Nephron progenitor cell (in vitro differentiated cells): ENCODE measurements around the gene PIAS4.
A peak's percentile ranks its signal among the peaks of the same experiment; 100 is the strongest.

Experiments
- DNase-seq: peaks from one replicate; pipeline ENCODE4 v3.0.0; 2021
- H3K27ac Mint-ChIP-seq: 2 replicates; pipeline ENCODE4 v1.8.0; 2021; ENCODE audit warnings: mild to moderate bottlenecking, moderate library complexity, mixed read lengths
- H3K27me3 Mint-ChIP-seq: 2 replicates; pipeline ENCODE4 v1.8.0; 2021; ENCODE audit warnings: mild to moderate bottlenecking, low read depth, mixed read lengths; ENCODE audit not compliant: poor library complexity
- H3K36me3 Mint-ChIP-seq: 2 replicates; pipeline ENCODE4 v1.8.0; 2021; ENCODE audit warnings: low read depth, mixed read lengths
- H3K4me1 Mint-ChIP-seq: 2 replicates; pipeline ENCODE4 v1.8.0; 2021; ENCODE audit warnings: mixed read lengths
- H3K4me3 Mint-ChIP-seq: 2 replicates; pipeline ENCODE4 v1.8.0; 2021; ENCODE audit warnings: mild to moderate bottlenecking, moderate library complexity, mixed read lengths
- H3K9me3 Mint-ChIP-seq: 2 replicates; pipeline ENCODE4 v1.8.0; 2021; ENCODE audit warnings: mild to moderate bottlenecking, moderate library complexity, mixed read lengths
- CTCF ChIP-seq: fragments of 200-600 bp; sonication (generic); IDR thresholded peaks from 2 replicates; pipeline ENCODE4 v1.5.0; 2021; ENCODE audit warnings: antibody characterized with exemption

Gene PIAS4

GRCh38 chr19:4043401-4043800 lies 35.9 kb downstream of the PIAS4 start:
- no peaks in the 10 kb centered on the region for H3K9me3 Mint-ChIP-seq
- no peak for DNase-seq
- no peak for TF ChIP-seq CTCF
- no peak overlapping the region for H3K4me3 Mint-ChIP-seq
- H3K27ac Mint-ChIP-seq: peak overlapping the region; percentile 78
- peaks cover 28% of the 10 kb centered on the region for H3K4me1 Mint-ChIP-seq
- peaks cover 25% of the 10 kb centered on the region for H3K36me3 Mint-ChIP-seq
- H3K27me3 Mint-ChIP-seq: no peaks in the 10 kb centered on the region

GRCh38 chr19:4043966-4044715 lies 36.6 kb downstream of the PIAS4 start:
- Mint-ChIP-seq H3K27ac (no peak overlapping the region), H3K9me3 (no peaks in the 10 kb centered on the region)

GRCh38 chr19:4044990-4045465 lies 37.5 kb downstream of the PIAS4 start:
- no peaks in the 10 kb centered on the region for H3K9me3 Mint-ChIP-seq
- H3K27ac Mint-ChIP-seq: peak overlapping the region; percentile 85
- peaks cover 29% of the 10 kb centered on the region for H3K36me3 Mint-ChIP-seq
- no peak overlapping the region for H3K4me3 Mint-ChIP-seq
- no peak for TF ChIP-seq CTCF
- peaks cover 26% of the 10 kb centered on the region for H3K4me1 Mint-ChIP-seq
- no peaks in the 10 kb centered on the region for H3K27me3 Mint-ChIP-seq
- DNase-seq: peak; percentile 38

More at GRCh38 chr19:4043966-4044715, 36.6 kb downstream of the PIAS4 start:
- no peak for TF ChIP-seq CTCF
- H3K4me1 Mint-ChIP-seq: peaks cover 28% of the 10 kb centered on the region
- H3K27me3 Mint-ChIP-seq: no peaks in the 10 kb centered on the region
- H3K36me3 Mint-ChIP-seq: peaks cover 25% of the 10 kb centered on the region
- H3K4me3 Mint-ChIP-seq: no peak overlapping the region
- no peak for DNase-seq

GRCh38 chr19:4045597-4046361 lies 38.2 kb downstream of the PIAS4 start:
- Mint-ChIP-seq H3K4me1 (peaks cover 20% of the 10 kb centered on the region), H3K27ac (peak overlapping the region; percentile 90), H3K27me3 (no peaks in the 10 kb centered on the region), H3K4me3 (no peak overlapping the region), H3K36me3 (peaks cover 28% of the 10 kb centered on the region), H3K9me3 (no peaks in the 10 kb centered on the region)
- TF ChIP-seq CTCF: no peak
- no peak for DNase-seq

- Mint-ChIP-seq H3K36me3 (peaks cover 28% of the 10 kb centered on the region), H3K9me3 (no peaks in the 10 kb centered on the region), H3K4me1 (peaks cover 20% of the 10 kb centered on the region), H3K27ac (peak overlapping the region; percentile 90), H3K4me3 (no peak overlapping the region), H3K27me3 (no peaks in the 10 kb centered on the region)
- no peak for DNase-seq
- TF ChIP-seq CTCF: no peak
Measured at GRCh38 chr19:4046362-4046691, 38.8 kb downstream of the PIAS4 start.
